Stimulated activated CD4-positive, alpha-beta T cell treated with anti-CD3 and anti-CD28 coated beads, Interleukin-4, amount 100 ng/mL, for 24 hours (primary cell): ENCODE data around the gene ATP6V0D1.

Source experiments
- DNase-seq: peaks from one replicate; pipeline ENCODE4 v3.0.0-alpha.2; 2020

ATP6V0D1 gene

DNA sequence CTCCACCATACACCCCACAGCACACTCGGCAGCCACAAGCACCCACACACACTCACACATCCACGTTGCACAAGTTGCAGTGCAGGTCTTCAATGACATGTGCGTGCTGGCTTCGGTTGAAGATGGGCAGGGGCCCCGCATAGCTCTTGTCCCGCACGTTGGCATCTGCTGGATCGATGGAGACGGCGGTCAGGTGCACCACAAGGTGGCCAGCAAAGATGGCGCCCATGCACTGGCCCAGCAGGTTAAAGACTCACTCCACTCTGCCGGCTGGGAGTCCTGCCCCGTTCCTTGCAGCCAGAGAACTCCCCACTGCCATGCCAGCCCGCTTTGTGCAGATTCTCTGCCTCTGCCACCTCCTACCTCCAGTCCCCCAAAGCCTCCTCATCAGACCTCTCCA, 80.1 kb downstream of the ATP6V0D1 start:
- DNase-seq: no peak

DNA sequence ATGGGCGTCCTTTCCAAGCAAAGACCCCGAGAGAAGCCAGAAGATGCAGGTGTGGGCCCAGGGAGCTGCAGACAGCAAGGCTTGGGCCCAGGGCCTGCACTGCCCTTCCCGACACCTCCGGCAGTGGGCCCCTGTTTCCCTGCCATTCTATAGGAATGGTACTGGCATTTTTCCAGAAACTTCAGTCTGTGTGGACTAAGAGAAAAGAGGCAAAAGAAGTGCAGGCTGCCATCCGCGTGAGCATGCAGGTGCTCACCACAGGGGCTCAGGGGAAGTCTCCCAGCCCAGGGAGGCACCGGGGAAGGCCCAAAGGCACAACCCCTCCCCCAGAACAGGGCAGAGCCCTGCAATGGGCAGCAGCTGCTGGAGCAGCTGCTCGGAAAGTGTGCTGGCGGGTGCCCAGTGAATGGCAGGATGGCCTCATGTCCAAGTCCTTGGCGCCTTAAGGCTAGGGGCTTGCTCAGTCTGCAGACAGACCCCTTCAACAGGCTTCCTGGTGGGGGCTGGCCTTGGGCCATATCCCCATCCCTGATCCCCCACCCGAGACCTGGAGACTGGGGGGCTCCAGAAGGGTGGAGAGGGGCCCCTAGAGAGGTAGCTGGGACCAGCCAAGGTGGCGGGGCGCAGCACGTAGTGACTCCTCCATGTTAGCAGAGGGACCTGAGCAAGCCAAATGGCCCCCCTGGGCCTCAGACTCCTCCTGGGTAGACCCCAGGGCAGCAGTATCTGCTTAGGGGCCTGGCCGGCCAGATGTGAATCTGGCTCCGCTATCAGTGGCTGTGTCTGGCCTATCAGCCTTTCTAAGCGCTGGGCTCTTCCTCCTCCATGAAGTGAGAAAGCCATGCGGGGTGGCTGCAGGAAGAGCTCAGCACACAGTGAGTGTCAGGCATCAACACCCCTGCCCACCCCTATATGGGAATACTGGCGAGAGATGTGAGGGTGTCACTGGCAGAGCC, 80.9 kb downstream of the ATP6V0D1 start:
- no peak for DNase-seq

DNA sequence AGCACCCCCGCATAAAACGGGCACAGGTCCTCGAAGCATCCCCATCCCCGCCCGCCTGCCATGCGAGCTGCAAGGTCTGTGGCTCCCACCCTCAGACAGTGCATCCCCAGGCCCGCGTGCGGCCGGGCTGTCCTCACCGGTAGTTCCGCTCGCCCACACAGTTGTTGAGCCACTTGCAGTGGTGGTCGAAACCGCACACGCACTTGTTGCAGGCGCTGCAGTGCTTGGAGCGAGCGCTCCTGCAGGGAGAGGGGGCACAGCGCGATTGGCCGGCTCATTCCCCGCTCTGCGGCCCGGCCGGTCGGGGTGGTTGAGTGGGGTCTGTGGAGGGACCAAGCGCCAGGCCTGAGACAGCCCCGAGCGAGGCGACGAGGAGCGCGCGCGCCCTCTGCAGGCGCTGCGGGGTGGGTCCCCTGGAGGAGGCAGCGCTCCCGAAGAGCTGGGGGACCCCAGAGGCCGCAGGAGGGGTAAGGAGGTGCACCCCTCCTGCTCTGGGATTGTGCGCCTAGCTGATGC, 81.7 kb downstream of the ATP6V0D1 start:
- peak; percentile 53 for DNase-seq

DNA sequence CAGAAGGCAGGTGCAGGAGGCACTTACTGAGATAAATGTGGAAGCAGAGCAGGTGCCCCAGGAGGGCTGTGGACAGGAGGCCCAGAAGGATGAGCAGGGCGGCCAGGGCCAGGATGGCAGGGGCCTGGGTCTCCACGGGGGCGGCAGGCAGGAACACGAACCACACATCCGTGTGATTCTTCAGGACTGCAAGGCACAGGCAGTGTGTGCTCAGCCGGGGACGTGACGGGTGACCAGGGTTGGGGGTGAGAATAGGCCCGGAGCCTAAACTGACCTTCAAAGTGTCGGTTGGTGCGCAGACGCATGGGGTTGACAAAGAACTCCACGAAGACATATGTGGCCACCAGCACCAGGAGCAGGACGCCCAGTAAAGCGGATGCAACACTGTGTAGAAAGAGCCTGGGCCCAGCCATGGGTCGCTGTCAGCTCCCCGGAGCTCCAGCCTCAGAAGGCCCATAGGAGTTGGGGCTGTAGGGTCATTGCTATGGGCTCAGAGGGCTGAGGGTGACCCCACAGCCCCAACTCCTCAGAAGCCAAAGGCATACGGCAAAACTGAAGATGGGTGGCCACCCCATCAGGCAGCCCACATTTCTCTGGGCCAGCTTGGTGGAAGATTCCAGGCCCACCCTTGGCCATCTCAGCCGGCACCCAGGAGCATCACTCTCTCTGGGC, 82.3 kb downstream of the ATP6V0D1 start:
- DNase-seq: no peak

DNA sequence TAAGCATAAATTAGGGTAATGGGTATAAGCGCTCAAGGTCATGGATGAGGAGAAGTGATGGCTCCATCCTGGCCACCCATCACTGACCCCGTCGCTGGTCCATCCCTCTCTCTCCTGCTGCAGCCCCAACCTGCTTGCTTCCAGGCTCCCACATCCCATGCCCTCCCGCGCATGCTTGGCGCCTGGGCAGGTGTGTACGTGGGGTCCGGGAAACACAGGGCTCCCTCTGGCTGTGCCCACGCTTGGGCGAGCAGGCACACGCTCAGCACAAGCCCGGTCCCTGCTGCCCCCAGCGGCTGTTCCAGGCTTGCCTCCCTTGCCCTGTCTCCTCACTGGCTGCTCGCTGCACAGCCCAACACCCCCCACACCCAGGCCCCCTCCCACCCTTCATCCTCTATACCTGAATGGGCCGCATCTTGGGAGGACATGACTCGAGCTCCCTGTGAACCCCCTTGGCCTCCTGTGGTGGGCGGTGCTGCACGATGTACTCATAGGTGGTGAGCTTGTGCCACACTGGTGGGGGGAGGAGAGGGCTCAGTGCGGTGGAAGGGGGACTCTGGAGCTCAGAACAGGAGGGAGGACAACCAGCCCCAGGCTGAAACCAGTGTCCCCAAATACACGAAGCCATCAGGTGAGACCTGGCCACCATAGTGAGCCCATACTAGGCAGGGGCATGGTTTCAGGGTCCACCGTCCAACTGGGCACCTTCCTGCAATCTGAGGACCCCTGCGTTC, 83.0 kb downstream of the ATP6V0D1 start:
- no peak for DNase-seq

DNA sequence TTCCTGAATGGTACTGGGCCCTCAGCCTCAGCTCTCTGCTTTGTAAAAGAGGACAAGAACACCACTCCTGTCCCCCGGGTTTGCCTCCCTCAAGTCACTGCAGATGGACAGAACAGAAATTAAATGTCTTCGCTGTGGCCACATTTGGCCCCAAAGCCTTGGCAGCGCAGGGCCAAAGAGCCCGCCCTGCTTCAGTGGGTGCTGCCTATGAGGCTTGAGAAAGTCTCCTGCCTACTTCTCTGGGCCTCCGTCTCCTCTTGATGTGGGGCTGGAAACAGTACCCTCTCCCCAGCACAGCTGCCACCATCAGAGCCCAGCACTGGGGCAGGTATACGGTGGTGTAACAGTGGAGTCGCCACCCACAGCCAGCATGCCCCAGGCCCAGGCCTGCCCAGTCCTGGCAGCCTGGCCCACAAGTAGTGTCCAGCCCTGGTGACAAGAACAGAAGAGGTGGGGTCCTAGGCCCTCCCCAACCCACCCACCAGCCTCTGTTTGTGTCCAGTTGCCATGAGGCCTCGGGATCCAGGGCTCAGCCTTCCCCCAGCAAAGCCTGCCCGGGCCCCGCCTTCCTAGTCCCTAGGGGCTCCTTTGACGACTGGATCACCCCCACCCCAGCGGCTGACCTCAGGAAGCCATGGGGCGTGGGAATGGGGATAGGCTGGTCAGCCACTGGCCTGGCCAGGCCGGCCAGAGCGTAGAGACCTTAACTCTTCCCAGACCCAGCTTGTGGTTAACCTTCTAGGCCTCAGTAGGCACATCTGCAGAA, 83.7 kb downstream of the ATP6V0D1 start:
- DNase-seq: no peak

DNA sequence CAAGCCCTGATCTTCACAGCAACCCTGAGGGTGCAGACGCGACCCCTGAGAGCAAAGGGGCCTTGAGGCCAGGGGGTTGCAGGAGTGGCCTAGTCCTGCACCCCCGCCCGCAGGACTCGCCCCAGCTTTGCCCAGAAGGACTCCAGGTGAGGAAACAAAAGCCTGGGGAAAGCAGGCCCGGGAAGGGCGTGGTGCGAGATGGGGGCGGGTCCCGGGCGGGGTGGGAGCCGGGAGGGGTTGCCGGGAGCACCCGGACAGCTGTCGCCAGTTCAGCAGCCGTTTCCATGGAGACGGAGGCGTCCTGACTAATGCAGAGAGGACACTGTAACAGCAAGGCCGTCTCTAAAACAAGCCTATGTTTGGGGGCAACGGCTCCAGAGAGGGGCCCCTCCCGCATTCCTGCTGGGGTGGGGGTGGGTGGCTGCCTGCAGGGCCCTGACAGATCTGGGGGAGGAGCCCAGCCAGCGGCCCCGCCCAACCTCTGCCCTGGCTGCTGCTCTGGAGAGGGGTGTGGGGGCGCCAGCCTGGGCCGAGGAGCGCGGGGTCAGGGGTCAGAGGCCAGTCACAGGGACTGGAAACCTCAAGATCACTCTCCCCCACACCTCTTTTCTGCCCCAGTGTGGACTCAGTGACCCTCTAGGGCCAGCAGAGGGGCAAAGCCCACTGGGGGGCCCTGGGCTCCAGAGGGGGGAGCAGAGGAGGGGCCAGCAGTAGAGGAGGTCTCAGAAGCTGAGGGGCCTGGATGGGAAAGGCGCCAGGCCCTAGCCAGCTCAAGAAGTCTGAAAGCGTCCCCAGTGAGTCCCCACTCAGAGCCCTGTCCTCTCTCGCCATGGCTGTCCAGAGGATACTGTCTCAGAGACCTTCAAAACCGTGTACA, 84.6 kb downstream of the ATP6V0D1 start:
- no peak for DNase-seq

DNA sequence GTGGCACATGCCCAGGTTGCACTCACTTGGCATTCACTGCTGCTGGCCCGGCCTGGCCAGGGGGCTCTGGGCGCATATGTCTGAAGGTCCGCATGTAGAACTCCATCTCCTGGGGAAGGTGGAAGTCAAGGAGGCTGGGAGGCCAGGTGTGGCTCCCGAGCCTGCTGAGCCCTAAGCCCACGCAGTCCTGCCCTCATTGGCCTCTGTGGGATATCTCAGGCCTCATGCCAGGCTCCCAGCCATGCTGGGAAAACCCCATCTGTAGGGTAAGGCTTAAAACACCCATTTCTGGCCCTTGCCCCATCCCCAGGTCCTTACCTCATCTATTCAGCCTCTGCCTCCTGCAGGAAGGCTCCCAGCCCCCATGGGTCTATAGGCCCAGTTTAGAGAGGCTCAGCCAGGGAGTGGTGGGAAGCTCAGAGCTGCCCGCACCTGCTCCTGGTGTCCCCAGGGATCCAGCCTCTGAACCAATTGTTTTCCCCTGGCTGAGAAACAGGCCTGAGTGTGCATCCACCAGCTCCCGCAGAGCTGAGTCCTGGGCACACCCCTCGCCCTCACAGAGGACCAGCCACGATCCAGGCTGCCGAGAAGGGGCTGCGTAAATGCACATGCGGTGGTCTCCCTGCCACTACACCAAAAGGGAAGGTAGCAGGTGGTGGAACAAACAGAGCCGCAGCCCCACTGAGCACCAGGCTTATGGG, 85.3 kb downstream of the ATP6V0D1 start:
- no peak for DNase-seq

DNA sequence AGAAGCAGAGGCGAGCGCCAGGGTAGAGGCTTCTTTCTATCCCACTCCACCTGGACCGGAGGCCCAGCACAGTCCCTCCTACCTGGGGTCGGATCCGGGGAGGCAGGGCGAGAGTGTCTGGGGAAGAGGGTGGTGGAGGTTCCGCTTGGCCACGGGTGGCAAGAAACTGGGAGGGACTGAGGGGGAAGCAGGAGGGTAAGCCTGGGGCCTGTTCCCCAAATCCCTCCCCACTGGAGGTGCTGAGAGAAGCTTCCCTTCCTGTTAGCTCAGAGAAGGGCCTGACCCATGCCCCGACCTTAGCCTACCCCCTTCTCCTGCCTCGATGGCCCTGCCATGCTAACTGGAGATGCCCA, 85.9 kb downstream of the ATP6V0D1 start:
- no peak for DNase-seq

DNA sequence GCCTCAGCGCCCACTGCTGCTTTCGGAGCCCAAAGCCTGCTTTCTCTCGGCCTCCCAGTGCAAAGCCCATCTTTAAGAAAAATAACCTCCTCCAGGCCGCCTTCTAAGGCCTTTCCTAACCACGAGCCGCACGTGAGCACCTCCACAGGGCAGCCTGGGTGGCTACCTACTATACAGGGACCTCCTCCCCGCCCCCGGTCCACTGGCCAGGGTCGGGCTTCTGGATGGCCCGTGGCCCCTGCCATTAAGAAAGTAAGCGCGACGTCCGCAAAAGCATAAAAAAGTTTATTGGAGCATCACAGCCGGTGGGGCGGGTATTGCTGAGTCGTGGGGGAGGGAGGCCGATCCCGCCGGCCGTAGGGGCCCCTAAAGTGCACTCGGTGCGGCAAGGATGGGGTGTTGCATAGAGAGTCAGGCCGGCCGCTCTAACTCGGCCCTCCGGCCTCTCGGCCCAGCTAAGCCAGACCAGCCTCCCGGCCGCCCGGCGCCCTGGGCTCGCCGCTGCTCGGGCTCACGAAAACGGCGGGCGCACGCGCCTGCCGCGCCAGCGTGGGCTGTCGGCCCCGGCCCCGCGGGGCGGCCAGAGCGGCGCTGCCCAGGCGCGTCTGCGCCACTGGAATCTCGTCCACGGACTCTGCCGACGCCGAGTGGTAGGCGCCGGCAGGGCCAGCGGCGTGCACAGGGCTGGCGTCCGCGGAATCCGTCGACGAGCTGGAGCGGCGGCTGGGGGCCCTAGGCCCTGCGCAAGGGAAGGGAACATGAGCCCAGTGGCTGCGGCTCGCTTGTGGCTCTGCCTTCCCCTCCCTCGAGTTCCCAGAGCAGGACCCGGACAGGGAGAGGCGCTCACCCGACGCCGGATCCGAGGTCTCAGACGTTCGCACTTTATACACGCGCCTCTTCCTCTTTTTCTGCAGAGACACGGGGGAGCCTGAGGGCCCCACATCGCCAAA, 86.5 kb downstream of the ATP6V0D1 start:
- no peak for DNase-seq

DNA sequence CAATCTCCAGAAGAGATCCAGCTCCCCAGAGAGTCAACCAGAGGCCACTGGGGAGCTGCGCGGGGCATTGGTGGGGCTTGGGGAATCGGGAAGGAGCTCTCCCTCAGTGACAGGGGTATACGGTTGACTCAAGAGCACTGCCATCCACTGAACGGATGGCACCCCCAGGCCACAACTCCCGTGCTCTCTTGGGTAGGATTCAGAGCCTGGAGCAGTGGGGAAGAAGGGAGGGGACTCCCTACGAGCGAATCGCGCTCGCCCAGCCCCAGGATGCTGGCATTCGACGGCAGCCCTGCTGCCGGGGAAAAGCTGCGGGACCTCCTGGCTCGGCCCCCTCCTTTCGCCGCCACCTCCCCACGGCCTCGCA, 87.2 kb downstream of the ATP6V0D1 start:
- DNase-seq: no peak

DNA sequence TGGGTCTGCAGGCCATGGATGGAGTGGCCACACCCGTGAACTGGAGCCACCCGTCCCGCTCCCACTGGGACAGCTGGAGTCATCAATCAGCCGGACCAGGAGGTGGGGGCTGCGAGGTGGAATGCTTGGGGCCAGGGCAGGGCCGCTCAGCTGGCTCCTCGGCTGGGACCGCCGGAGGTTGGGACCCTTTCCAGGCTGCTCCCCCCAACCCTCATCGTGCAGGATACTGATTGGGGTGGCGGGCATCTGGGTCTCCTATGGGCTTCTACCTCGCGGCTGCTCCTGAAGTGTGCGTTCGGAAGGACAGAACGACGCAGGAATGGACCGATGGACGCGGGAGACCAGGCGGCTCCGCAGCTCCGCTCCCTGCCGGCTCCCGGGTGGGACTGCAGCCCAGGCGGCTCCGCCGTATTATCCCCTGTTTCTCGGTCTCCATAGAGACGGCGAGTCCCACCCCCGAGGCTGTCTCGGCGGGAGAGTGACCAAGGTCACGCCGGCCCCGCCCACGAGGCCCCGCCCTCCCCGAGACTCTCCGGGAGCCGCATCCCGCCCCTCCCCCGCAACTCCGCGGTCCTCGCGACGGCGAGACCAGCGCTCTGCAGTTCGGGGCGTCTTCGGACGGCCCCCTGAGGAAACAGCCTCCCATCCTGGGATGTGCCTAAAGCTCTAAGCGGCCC, 87.7 kb downstream of the ATP6V0D1 start, which contains the start of gene TPPP3:
Gene TPPP3, minus strand, starts transcription at position 388 of the 677 bp plus-strand sequence. CDS start 2,387 bp downstream, outside the sequence.
- peak; percentile 27 for DNase-seq

DNA sequence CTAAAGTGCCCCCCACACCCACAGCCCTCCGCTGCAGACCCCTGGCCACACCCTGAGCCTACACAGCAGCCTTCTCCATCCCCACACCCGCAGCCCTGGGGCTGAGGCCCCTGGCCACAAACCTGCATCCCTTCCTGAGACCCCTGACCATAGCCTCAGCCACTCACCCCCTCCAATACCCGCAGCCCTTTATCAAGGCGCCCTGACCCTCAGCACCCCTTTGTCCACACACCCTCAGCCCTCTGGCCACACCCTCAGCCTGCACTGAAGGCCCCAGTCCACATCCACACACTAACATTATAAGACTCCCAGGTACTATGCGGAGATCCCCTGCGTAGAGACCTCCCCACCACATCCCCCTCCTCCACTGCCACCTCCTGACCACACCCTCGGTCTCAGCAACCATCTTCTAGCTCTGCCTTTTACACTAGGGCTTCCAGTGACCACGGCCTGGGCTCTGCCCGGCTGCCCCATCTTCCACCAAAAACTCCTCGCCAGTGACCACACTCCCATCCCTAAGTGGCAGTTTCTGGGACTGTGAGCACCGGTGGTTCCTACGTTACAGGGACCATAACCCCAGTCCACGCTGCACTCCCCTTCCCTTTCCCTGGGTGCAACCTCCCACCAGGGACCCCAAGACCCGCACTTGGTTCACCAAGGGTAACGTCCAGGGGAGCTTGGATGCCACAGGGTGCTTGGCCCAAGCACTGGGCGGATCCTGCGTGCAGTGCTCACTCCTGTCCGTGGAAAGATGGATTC, 88.5 kb downstream of the ATP6V0D1 start:
- no peak for DNase-seq

DNA sequence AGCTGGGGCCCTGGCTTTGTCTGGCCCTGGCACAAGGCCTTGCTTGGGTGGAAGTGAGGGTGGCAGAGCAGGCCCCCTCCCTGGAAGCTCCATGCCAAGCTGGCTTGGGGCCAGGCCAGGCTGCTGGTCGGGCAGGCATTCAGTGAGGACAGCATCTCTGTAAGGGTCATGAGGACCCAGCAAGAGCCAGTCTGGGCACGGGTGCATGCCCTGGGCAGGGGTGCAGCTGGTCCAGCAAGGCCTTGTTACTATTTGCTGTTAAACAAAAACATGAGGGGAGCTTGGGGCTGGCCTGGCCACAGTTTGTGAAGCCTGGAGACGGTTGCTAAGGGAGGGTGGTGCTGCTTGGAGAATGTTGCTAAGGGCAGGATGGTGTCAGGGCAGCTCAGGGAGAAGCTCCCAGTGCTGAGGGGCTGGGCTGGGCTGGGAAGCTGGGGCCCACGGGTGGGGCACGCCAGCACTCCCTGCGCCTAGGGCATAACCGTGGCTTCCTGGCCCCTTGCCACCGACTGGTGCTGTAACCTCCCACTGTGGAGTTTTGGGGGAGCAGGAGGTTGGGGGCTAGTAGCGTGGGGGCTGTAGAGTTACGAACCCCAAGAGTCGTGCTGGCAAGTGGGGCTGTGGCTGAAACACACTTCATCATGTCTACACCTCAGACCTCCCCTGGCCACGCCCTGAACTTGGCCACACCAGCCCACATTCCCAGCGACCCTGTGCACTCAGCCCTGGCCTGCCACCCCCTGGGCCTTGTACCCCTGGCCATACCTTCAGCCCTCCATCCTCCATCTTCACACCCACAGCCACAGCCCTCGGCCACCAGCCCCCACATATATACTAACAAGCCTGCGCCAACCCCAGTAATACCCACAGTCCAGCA, 89.3 kb downstream of the ATP6V0D1 start:
- DNase-seq: no peak

DNA sequence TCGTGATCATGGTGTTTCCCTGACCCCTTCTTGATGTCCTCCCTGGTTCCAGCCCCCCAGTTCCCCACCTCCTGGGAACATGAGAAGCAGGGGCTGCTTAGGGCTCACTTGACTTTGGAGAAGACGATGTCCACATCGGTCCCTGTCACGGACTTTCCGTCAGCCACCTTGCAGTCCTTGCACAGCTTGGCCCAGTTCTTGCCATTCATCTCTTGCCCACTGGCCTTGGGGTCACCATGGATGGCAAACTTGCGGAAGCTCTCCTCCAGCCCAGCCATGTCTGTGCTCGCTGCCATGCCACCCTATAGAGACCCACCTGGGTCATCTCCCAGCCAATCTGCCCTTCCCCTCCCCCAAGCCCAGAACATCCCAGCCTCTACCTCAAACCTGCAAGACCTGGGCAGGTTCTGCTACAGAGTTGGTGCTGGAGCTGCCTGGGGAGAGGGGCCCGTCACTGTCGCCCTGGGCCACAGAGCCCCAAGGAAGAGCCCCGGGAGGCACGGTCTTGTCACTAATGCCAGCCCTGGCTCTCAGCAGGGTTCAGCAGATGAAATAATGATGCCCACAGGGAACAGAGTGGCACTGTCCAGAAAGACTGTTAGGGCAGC, 90.0 kb downstream of the ATP6V0D1 start:
- no peak for DNase-seq

DNA sequence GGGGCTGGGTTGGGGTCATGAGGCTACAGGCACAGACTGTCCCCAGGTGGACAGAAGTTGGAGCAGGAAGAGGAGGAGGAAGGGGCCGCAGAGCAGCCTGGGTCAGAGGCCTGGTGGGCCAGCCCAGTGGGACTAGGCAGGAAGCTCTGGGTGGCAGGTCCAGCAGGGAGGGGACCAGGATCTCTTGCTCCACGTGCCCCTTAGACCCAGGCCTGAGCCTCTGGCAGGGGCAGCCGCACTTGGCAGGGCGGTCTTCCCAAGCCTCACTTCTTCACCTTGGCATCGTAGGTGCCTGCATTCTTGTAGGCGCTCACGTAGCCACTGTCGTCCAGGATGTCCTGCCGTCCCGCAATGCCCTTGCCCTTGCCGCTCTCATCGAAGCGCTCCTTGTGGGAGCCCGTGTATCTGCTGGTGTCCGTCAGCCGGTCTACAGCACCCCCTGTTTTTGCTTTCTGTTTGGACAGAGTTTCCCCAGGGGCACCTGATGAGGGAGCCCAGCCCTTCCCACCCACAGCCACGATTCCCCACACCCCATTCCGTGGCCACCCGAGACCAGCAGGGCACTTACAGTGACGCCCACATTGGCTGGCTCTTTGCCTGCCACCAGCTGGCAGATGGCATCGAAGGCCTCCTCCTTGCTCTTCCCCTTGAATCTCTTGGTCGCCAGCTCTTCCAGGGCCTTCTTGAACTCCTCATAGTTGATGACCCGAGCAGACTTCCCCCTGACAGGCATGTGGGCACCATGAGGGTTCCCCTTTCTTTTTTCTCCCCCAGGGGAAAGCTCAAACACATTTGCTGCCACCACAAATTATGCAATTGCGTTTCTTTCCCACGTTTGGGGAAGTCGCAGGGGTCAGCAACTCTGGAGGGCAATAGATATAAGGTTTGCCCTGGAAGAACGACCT, 90.8 kb downstream of the ATP6V0D1 start:
- DNase-seq: no peak
